Left forelimb (tissue), 1 donor: Measurements from ENCODE around the gene CDK18.

Experiments
- DNase-seq: peaks from one replicate; pipeline ENCODE4 v3.0.0-alpha.2; 2018; ENCODE audit warnings: low spot score

The CDK18 gene

DNA sequence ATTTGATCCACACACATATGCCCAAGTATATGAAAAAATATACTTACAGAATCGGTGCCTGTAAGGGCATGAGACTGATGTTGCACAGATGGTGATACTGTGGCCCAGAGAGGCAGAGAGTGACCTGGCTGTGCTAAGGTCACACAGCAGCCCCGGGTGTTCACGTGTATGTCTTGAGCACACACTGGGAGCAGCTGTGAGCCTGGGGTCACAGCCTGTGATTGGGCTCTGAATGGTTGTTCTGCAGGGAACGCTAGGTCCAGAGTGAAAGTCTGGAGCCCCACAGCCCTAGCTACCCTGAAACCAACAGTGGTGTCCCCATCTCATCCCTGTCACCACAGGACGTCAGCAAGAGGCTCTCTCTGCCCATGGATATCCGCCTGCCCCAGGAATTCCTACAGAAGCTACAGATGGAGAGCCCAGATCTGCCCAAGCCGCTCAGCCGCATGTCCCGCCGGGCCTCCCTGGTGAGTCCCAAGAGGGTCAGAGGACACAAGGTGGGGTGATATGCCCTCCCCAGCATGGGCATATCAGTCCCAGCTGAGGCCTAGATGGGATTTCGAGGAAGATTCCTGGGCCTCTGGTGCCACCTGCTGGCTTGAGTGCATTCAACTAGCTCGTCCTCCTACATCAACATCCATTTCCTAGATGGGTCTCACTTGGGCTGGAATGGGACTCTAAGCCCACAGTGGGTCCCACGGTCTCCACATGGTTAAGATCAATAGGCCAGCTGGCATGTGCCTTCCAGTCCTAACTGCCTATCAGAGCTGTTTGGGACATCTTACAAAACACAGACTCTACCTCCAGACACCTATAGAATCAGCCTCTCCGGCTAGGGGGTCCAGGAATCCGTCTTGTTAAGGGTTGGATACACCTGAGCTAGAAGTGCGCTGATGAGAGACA, 19.7 kb downstream of the CDK18 start:
- DNase-seq: peak; percentile 85

DNA sequence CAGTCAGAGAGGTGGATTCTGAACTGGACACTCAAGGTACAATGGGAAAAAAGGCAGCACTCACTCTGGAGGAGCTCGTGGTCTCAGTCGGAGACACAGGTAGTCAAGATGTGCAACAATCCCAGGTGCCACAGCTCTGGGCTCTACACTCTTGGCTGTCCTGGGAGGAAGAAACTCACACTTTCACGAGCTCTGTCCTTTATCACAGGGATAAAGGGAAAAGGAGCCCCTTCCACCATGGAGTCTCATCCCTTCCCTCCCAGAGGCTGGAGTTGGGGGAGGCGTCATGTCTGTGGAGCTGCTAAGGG, 20.3 kb downstream of the CDK18 start:
- no peak for DNase-seq

DNA sequence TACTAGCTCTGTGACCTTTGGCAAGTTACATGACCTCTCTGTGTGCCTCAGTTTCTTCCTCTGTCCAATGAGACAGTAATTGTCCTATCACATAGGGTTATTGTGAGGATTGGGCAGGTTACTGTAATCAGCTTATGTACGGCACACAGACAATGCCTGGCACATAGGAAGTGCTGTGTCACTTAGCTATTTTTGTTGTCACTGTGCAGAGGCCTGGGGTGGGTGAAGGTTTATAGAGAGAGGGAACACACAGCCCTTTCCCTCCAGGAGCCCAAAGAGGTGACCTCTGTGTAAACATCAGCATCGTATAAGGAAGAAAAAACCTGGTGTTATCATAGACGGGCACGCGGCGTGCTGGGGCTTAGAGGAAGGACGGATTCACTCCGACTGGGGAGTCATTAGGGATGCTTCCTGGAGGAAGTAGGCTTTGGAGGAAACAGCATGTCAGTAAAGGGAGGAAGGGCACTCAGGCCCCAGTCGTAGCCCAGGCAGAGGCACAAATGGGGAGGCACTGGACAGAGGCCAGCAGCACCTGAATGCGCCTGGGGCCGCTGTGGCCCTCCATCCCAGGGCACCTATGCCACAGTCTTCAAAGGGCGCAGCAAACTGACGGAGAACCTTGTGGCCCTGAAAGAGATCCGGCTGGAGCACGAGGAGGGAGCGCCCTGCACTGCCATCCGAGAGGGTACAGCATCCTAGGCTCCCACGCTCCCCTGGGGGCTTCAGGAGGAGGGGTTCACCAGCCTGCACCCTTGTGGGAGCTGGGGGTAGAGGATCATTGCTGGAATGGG, 21.2 kb downstream of the CDK18 start:
- no peak for DNase-seq

DNA sequence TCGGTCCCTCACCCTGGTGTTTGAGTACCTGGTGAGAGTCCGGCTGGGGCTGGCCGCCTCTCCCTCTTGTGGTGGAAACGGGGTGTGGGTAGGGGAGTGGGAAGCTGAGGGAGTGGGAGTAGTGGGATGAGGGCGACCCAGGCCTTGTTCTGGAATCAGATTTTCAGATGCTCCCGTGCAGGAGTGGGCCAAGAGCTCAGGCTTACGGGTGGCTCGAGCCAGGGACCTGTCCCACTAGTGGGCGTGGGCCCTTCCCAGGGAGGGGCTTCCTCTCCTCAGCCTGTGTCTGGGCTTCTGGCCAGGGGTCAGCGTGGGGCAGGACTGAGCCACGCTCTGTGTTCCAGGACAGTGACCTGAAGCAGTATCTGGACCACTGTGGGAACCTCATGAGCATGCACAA, 22.0 kb downstream of the CDK18 start:
- no peak for DNase-seq

DNA sequence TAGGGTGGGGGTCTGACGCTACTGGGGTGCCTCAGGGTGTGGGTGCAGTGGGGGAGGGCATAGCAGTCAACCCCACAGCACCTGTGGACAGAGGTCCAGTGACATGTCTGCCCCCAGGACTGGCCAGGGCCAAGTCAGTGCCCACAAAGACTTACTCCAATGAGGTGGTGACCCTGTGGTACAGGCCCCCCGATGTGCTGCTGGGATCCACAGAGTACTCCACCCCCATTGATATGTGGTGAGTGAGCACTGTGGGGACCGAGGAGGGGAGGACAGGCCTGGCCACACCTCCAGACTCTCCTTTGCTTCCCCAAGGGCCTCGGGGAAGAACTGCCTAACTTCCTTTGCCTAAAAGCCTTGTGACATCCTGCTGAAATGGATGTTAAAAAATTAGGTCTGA, 23.5 kb downstream of the CDK18 start:
- DNase-seq: no peak

DNA sequence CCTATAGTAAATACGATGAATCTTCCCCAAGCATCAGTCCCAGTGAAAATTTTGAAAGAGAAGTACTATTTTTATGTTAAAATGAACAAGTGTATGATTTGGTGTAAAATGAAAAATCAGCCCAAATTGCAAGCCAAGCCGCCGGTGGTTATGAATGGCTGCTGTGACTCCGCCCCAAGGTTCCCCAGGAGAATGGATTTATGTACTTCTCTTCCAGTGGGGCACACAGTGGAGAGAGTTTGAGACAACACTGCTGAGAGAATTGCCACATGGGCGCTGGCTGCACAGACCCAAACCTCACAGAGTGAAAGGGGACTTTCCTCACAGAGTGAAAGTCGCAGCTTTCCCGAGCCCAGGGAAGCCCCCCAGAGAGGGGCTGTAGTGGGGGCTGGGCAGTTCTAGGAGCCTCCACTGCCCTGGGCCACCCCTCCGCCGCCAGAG, 24.0 kb downstream of the CDK18 start:
- DNase-seq: no peak

DNA sequence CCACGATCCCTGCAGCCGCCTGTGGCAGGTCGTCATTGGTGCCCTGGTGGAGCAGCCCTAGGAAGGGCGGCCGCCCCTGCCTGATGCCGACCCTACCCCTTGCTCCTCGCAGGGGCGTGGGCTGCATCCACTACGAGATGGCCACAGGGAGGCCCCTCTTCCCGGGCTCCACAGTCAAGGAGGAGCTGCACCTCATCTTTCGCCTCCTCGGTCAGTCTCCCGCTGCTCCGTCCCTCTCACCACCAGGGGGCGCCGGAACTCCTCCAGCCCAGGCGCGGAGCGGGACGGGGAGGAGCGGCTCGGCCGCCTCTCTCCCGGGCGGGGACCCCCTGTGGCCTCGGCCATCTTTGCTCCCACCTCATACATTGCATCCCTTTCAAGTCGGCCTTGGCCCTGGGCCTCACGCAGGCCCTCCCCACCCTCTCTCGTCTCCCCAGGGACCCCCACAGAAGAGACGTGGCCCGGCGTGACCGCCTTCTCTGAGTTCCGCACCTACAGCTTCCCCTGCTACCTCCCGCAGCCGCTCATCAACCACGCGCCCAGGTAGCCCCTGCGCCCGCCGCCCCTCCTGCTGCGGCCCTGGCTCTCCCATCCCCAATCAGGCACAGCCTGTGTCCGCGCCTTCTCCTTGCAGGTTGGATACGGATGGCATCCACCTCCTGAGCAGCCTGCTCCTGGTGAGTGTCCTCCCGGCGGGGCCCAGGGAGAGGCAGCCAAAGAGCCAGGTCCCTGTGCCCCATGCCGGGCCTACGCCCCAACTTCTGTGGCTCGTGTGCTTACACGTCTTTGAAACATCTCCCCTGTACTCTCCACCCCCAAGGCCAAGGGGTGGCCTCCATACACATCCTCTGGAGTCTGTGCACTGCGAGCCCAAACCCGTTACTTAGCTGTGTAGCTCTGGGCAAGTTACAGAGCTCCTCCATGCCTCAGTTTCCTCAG, 24.7 kb downstream of the CDK18 start:
- DNase-seq: peak; percentile 89

DNA sequence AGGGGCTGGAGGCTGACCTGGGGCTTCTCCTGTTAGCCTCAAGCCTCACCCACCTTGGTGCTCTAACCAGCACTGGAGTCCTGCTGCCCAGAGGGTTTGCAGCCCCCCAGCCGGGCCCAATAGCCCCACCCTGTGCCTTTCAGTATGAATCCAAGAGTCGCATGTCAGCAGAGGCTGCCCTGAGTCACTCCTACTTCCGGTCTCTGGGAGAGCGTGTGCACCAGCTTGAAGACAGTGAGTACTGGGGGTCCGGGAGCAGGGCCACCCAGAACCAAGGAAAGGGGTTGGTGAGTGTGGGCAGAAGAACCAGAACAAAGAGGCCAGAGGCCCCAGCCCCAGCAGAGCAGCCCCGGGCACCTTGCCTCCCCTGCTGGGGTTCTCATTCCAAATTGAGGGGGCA, 25.6 kb downstream of the CDK18 start:
- no peak for DNase-seq

DNA sequence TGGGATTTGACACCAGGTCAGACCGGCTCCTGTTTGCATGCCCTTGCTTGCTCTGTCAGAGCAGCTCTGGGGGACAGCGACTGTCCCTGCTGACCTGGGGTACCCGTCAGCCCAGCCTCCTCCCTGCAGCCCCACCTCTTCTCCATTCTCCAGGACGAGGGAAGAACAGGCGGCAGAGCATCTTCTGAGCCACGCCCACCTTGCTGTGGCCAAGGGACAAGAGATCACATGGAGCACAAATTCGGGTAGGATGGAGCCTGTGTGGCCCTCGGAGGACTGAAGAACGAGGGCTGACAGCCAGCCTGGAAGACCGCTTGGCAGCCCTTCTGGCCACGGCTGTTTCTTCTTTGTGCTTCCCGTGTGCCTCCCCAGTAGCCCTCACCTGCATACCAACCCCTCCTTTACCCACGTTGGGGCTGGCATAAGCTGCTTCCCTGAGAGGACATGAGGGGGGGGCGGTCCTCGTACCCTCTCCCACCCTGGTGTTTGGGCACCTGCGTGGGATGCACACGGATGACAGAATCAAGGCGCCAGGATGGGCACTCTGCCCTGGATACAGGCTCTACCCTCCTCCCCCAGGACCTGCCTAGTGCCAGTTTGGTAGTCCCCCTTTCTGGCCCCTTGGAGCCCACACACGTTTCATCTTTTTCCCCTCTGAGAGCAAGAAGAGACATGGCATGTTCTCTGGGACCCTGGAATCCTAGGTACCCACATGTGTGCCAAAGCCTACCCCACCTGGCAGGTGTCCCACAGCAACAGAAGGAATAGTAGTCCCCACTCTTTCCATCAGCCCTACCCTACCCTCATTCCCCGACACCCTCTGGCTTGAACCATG, 26.9 kb downstream of the CDK18 start:
- DNase-seq: no peak

DNA sequence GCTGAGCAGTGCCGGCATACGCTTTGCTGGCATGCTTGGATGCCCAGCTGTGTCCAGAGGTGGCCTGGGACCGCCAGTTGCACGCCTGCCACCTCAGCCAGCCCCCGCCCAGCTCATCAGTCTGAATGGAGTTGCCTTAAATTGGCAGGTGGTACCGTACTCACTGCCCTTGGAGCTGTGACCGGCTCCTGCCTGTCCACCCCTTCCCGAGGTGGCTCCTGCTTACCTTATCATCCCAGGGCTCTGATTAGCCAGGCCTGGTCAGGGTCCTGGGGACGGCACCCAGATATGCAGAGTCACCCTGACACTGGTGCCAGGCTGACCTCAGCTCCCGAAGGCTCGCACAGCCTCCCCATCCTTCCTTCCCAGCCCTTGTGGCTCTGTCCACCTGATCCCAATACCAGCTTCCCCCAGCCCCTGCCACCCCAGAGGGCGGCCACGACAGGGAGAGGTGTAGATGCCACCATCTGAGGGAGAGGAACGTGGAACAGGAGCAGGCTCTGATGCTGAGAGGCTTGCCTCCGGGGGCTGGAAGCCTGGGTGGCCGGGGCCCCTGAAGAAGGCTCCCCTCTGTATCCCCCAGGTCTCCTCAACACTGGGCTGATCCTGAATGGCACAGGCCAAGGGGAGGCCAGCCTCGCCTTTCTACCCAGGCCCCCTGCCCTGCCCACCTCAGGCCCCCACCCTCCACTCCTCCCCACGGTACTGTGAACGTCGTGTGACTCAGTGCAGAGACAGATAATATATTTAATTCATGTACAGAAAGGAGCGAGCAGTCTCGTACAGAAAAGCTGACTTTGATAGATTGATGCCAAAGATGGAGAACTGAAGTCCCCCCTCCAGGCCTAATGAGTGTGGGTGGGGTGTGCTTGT, 27.8 kb downstream of the CDK18 start:
- no peak for DNase-seq

DNA sequence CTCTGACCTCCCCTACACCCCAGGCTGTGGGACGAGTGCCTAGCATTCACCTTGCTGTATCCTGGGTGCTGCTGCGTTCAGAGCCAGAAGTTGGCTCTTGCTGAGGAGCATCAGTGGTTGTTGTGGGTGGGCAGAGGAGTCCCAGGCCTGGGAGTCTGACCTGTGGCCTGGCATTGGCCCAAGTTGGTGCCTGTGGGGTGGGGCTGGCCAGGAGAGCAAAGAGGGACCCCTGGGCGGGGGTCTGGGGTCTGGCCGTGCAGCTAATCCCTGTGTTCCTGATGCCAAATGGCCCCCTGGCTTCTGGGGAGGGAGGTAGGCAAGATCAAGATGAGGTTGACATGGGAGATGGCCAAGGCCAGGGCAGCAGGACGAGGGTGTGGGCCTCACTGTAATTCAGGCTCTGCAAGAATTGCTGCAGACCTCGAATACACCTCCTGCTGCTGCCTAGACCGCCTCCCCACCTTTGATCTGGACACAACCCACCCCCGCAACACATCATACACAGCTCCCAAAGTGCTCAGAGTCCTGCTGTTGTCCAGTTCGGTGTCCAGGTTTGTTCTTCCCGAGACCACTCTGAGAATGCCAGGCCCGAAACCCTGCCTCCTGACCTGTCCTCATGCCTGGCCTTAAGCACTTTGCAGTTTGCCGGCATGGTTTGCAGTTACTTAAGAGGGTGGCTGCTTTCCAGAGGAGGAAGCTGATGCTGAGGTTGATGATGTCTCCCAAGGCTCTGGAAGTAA, 28.7 kb downstream of the CDK18 start:
- no peak for DNase-seq

DNA sequence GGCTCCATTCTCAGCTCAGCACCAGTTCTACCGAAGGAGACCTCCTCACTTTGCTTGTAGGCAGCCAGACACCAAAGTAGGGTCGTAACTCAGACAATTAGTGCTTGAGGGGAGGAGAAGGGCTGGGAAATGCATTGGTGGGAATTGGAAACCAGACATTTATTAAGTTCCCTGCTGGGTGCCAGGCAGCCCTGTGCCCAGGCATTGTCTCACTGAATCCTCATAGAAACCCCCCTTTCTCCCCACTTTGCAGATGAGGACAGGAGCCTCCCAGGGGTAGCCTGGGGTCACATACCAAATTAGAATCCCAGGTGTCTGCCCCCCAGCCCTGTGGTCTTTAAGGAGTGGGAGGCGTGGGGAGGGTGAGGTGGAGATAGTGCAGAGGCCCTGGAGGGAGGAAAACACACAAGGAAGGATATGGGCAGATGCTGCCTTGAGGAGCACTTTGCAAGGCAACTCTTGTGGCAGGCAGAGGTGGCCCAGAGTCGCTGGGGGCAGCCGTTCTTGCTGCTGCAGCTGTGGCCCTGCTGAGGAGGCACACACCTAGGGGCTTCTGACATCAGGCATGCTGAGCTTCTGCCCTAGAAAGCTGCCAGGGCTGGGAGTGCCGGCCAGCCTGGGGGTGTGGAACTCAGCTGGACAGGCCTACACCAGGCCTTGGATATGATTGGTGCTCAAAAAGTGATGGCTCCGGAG, 29.4 kb downstream of the CDK18 start:
- DNase-seq: no peak

DNA sequence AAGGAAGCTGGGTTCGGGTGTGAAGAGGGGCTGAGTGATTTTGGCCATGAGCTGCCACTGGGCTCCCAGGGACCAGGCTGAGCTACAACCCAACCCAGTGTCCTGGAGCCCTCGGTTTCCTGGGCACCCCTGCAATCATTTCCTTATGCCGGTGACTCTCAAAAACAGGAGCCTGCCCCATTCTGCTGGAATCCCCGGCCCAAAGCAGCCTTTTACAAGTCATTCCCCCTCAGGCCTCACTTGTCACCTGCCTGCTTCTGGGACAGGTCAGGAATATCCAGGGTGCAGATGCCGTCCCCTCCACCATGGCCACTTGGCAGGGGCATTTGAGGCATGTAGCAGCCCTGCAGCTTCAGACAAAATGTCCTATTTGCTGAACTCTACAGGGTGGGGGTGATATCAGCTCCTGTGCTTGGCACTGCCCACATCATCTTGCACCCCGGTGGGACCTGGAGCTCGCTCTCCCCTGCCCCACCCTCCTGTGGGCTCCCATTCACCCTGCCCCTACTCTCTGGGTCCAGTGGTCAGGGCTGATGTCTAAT, 30.0 kb downstream of the CDK18 start:
- DNase-seq: peak; percentile 28

DNA sequence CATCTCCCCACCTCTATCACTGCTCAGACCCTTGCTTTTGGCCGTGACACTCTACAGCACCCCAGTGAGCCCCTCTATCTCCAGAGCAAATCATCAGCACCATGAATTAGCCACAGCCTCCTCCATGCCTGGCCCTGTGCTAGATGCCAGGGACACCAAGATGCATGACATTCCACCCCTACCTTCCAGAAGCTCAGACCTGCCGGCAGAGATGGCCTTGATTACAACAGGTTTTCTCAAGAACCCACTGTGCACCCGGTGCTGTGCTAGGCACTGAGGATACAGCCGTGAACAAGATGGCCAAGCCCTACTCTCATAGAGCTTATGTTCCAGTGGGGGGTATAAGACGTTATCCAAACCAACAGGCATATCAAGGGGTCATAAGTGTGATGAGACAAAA, 30.6 kb downstream of the CDK18 start:
- peak; percentile 37 for DNase-seq

DNA sequence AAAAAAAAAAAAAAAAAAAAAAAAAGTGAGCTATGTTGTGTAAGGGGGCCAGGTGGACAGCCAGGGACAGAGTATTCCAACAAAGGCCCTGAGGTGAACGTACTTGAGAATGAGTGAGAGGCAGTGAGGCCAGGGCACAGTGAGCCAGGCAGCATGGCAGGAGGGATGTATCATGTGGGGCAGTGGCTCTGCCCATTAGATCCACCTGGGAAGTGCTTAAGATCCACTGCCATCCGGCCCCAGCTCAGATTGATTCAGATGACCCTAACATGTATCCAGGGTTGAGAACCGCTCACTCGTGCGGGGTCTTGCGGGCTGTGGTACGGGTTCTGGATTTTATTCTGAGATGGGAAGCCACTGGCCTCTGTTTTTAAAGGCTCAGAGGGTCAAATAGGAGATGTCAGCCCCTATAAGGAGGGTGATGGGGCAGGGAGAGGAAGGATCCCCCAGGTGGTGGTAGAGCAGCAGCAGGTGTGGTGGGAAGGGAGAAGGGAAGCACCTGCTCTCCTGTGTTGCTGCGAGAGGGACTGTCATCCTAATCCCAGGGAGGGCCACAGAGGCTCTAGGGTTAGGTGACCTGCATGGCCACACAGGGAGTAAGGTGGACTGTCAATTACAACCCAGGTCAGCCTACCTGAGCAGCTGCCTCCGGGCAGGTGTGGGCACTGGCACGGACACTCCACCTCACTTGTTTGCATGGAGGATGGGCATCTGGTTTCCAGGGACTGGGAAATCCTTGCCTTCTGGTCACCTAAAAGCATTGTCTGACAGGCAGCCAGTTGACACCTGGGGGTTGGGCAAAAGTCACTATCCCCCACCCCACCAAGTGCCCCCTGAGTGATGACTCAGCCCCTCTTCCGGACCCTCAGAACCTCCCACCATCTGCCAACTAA, 31.6 kb downstream of the CDK18 start:
- DNase-seq: peak; percentile 22

DNA sequence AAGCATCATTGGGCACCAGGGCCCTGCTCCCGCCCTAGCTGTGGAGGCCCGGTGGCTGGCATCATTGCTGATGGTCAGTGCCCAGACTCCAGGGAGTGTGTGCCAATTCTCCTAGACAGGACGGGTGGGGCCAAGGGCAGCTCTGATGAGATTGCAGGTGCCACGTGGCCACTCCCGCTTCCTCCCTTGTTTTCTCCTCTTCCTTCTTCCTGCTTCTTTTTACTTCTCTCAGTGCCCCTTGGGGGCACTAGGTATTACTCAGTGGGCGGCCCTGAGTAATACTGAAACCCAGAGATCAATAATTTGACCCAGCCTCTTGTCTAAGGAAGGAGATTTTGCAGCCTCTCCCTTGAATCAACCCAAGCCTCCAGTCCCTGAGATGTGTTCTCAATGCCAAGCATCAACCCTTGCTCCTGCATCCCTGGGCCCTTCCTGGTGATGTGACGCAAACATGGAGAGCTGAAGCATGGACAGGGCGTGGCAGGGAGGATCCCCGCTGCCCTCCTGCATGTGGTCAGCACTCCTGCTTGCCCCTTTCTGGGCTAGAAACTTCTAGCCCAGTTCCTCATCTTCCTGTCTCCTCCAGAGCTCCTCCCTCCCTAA, 32.4 kb downstream of the CDK18 start:
- DNase-seq: peak; percentile 45

DNA sequence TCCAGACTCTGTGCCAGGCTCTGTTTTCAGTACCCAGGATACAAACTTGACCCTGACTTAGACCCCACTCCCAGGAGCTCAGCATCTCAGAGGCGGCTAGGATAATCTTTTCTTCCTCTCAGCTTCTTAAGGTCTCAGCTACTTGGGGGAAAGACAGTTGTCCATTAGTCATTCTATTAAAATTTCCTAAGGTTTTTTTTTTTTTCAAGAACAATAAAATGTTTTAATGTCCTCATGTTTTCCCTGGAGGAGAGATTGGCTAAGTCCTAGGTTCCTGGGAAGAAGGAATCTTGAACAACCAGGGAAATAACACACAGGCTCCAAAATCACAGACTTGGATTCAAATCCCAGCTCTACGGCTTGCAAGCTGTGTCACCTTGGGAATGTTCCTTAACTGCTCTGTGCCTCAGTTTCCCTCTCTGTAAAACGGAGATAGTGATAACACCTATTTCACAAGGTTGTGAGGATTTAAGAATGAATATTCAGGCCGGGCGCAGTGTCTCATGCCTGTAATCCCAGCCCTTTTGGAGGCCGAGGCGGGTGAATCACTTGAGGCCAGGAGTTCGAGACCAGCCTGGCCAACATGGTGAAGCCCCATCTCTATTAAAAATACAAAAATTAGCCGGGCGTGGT, 33.0 kb downstream of the CDK18 start:
- no peak for DNase-seq
